ENCODE data around the gene LIFR. TPM values are rescaled to one million over a fixed set of nuclear protein-coding genes. Genes with fewer than 3 reads are reported as not detected.

LIFR gene
- total RNA-seq, 1 experiment from 2014 or later: 3.7 TPM

DNA sequence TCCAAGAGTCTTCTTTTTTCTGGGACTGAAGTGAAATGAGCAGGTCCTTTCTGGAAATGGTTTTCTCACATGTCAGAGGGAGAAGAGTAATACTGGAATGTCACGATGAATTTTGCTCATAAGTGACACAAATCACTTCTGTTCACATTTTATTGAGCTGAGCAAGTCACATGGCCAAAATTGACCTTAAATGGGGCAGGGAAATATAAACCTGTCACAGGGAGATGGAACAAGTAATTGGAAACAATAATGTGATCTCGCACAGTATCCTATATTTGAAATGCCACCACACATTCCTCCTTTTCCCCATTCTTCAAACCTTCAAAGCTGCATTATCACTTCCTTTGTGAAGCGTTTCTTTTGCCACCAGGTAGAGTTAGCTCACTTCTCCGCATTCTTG lies 25.2 kb upstream of the LIFR start:
- no peak overlapping the region for H3K27ac Mint-ChIP-seq (ENCODE audit: low read depth, unreplicated experiment)
- BruUV-seq (replicated peaks): no TSS peak
- no peaks in the 10 kb centered on the region for H3K9me3 Mint-ChIP-seq (ENCODE audit: unreplicated experiment)
- DNase-seq (ENCODE audit: unreplicated experiment): no peak
- CTCF ChIA-PET: interaction anchor here (0.6 to 0.9 kb wide), 2 partner anchors 160 to 343 kb away, joined by 3 to 4 read pairs; no protein-coding TSS in a partner anchor
- no peak overlapping the region for H3K4me3 Mint-ChIP-seq (ENCODE audit: unreplicated experiment)
- POLR2A ChIA-PET: interaction anchor here (1.0 kb wide), 1 partner anchor 18 kb away, joined by 4 read pairs; no protein-coding TSS in a partner anchor
- no peaks in the 10 kb centered on the region for H3K36me3 Mint-ChIP-seq (ENCODE audit: insufficient read depth, unreplicated experiment)
- H3K4me1 Mint-ChIP-seq (ENCODE audit: insufficient read depth, unreplicated experiment): no peaks in the 10 kb centered on the region
- no peaks in the 10 kb centered on the region for H3K27me3 Mint-ChIP-seq (ENCODE audit: insufficient read depth, unreplicated experiment)
- intact Hi-C loops (cut with micrococcal nuclease): no loop called here
- TF ChIP-seq, protein P1, sequence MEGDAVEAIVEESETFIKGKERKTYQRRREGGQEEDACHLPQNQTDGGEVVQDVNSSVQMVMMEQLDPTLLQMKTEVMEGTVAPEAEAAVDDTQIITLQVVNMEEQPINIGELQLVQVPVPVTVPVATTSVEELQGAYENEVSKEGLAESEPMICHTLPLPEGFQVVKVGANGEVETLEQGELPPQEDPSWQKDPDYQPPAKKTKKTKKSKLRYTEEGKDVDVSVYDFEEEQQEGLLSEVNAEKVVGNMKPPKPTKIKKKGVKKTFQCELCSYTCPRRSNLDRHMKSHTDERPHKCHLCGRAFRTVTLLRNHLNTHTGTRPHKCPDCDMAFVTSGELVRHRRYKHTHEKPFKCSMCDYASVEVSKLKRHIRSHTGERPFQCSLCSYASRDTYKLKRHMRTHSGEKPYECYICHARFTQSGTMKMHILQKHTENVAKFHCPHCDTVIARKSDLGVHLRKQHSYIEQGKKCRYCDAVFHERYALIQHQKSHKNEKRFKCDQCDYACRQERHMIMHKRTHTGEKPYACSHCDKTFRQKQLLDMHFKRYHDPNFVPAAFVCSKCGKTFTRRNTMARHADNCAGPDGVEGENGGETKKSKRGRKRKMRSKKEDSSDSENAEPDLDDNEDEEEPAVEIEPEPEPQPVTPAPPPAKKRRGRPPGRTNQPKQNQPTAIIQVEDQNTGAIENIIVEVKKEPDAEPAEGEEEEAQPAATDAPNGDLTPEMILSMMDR (IDR thresholded peaks at IDR 0.05; ENCODE audit: unreplicated experiment): no peak

DNA sequence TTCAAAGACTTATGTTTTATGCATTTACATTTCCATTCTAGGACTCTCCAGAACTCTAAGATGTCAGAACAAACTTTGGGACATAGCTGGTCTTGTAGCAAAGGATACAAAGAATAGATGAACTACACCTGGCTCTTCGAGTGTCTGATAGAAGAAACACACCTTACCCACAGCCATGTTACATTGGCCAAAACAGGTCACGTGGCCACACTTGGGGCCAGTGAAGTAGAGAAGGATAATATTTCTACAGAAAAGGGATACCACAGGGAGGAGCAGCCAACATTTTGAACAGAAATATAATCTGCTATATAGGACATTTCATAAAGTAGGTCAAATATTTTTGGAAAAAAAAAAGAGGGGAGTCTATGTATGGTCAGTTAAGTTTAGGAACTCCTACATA lies 22.7 kb upstream of the LIFR start:
- no peaks in the 10 kb centered on the region for H3K36me3 Mint-ChIP-seq (ENCODE audit: insufficient read depth, unreplicated experiment)
- H3K4me3 Mint-ChIP-seq (ENCODE audit: unreplicated experiment): no peak overlapping the region
- no peak for DNase-seq (ENCODE audit: unreplicated experiment)
- no peaks in the 10 kb centered on the region for H3K9me3 Mint-ChIP-seq (ENCODE audit: unreplicated experiment)
- TF ChIP-seq, protein P1 (IDR thresholded peaks at IDR 0.05; ENCODE audit: unreplicated experiment): no peak
- H3K27ac Mint-ChIP-seq (ENCODE audit: low read depth, unreplicated experiment): no peak overlapping the region
- BruUV-seq (replicated peaks): no TSS peak
- intact Hi-C loops (cut with micrococcal nuclease): no loop called here
- POLR2A ChIA-PET: no interaction called here
- no peaks in the 10 kb centered on the region for H3K27me3 Mint-ChIP-seq (ENCODE audit: insufficient read depth, unreplicated experiment)
- CTCF ChIA-PET: interaction anchor here (1.1 kb wide), 1 partner anchor 18 kb away, joined by 3 read pairs; no protein-coding TSS in a partner anchor
- H3K4me1 Mint-ChIP-seq (ENCODE audit: insufficient read depth, unreplicated experiment): no peaks in the 10 kb centered on the region

DNA sequence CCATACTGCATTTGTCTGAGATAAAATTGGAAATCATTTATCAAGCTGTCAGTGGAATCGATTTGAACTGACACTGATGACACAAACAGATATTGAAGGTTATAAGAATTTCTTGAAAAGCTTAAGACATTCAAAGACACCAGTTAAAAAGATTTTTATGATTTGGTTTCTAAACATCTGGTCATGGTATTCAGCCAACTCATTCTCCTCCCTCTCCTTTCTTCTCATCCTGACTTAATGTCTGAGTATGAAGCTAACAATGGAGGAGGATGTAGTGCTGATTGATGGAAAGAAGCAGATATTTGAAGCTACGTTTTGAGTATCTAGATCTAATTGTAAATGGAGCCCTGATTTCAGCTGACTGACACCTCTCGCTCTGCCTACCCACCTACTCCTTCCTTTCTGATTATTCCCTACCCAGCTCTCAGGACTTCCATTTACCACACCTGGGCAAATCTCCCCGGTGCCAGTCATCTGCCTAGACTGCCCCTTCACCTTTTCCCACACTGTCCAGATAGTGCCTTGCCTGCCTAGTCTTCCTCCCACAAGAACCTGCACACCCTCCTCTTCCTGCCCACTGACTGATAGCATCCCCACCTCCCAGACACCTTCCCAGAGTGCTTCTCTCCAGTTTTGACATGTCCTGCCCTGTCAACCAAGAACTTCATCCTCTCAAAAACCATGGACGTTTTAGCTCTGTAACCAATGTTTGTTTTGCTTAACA lies 20.7 kb upstream of the LIFR start:
- CTCF ChIA-PET: interaction anchor here (1.1 kb wide), 1 partner anchor 23 kb away, joined by 4 read pairs; no protein-coding TSS in a partner anchor
- Mint-ChIP-seq H3K36me3 (ENCODE audit: insufficient read depth, unreplicated experiment) (no peaks in the 10 kb centered on the region), H3K4me3 (ENCODE audit: unreplicated experiment) (no peak overlapping the region), H3K27ac (ENCODE audit: low read depth, unreplicated experiment) (no peak overlapping the region), H3K9me3 (ENCODE audit: unreplicated experiment) (no peaks in the 10 kb centered on the region), H3K4me1 (ENCODE audit: insufficient read depth, unreplicated experiment) (no peaks in the 10 kb centered on the region), H3K27me3 (ENCODE audit: insufficient read depth, unreplicated experiment) (no peaks in the 10 kb centered on the region)
- no TSS peak for BruUV-seq (replicated peaks)
- DNase-seq (ENCODE audit: unreplicated experiment): no peak
- POLR2A ChIA-PET: interaction anchor here (0.7 to 1.1 kb wide), 2 partner anchors 83 to 264 kb away, joined by 3 read pairs; no protein-coding TSS in a partner anchor
- TF ChIP-seq, protein P1 (IDR thresholded peaks at IDR 0.05; ENCODE audit: unreplicated experiment): no peak
- intact Hi-C loops (cut with micrococcal nuclease): no loop called here

DNA sequence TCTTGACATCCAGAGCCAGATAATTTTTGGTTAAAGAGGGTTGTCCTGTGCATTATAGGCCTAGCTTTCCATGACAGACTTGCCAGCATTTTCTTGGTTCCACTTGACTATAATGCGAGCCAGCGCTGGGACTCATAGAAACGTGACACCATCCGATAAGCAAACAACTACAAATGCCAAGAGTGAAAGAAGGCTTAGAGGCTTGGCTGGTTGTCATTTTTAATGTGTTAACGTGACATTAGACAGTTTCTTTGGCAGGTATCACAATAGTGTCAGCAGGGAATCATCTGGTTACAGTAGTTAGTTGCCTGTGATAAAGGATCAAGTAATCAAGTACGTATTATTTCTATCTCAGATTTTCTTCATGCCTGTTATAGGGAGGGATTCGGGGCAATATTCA lies 20.0 kb upstream of the LIFR start:
- BruUV-seq (replicated peaks): no TSS peak
- no peaks in the 10 kb centered on the region for H3K27me3 Mint-ChIP-seq (ENCODE audit: insufficient read depth, unreplicated experiment)
- no peak for DNase-seq (ENCODE audit: unreplicated experiment)
- no peak overlapping the region for H3K27ac Mint-ChIP-seq (ENCODE audit: low read depth, unreplicated experiment)
- no peaks in the 10 kb centered on the region for H3K9me3 Mint-ChIP-seq (ENCODE audit: unreplicated experiment)
- POLR2A ChIA-PET: interaction anchor here (1.1 kb wide), 1 partner anchor 83 kb away, joined by 3 read pairs; no protein-coding TSS in a partner anchor
- no peak overlapping the region for H3K4me3 Mint-ChIP-seq (ENCODE audit: unreplicated experiment)
- intact Hi-C loops (cut with micrococcal nuclease): no loop called here
- no peaks in the 10 kb centered on the region for H3K36me3 Mint-ChIP-seq (ENCODE audit: insufficient read depth, unreplicated experiment)
- no peaks in the 10 kb centered on the region for H3K4me1 Mint-ChIP-seq (ENCODE audit: insufficient read depth, unreplicated experiment)
- CTCF ChIA-PET: interaction anchor here (1.1 kb wide), 1 partner anchor 23 kb away, joined by 4 read pairs; no protein-coding TSS in a partner anchor
- TF ChIP-seq, protein P1 (IDR thresholded peaks at IDR 0.05; ENCODE audit: unreplicated experiment): no peak

All from MCF 10A (cell line).